Breast epithelium (tissue), 3 donors: Measurements from ENCODE around the gene PPP2R2D.

Experiments
- POLR2A ChIP-seq: fragments of 450-650 bp; IDR thresholded peaks from one replicate; pipeline ENCODE4 v1.6.1; 2016; ENCODE audit warnings: antibody characterized with exemption, mild to moderate bottlenecking, moderate library complexity
- POLR2AphosphoS5 ChIP-seq, 3 donors: sonication (generic); formaldehyde crosslinking; IDR thresholded peaks; one replicate each; pipeline ENCODE4 v1.6.1; 2017; ENCODE audit warnings: antibody characterized with exemption in 3 of 3
- TF ChIP-seq, protein P1 (sequence below), 3 donors: fragments of 450-650 bp; IDR thresholded peaks; one replicate each; pipeline ENCODE4 v1.5.1; 2016 to 2017; ENCODE audit warnings: antibody characterized with exemption in 3 of 3, mild to moderate bottlenecking in 3 of 3, moderate library complexity in 3 of 3

DNA sequence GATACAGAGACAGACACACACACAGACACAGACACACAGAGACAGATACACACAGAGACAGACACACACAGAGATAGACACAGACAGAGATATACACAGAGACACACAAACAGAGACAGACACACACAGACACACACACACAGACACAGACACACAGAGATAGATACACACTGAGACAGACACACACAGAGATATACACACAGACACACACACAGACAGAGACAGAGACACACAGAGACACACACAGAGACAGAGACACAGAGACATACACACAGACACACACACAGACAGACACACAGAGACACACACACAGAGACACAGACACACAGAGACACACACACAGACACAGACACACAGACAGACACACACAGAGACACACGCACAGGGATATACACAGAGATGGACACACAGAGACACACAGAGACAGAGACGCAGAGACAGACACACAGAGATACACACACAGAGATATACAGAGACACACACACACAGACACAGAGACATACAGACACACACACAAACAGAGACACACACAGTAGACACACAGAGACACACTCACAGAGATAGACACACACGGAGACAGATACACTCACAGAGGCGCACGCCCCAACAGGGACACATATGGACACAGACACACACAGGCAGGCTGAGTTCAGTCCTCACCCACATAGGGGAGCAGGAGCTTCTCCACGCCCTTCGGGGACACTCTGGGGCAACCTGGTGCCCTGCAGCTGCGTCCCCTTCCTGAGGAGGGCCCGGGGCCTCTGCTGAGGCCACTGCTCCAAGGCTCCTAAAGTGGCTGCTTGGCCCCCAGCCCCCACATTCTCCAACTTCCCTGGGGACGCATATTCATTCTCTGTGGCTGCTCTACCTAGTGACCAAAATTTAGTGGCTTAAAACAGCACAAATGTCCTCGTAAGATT, 10.3 kb upstream of the PPP2R2D start:
- TF ChIP-seq POLR2A: no peak
- TF ChIP-seq, protein P1, sequence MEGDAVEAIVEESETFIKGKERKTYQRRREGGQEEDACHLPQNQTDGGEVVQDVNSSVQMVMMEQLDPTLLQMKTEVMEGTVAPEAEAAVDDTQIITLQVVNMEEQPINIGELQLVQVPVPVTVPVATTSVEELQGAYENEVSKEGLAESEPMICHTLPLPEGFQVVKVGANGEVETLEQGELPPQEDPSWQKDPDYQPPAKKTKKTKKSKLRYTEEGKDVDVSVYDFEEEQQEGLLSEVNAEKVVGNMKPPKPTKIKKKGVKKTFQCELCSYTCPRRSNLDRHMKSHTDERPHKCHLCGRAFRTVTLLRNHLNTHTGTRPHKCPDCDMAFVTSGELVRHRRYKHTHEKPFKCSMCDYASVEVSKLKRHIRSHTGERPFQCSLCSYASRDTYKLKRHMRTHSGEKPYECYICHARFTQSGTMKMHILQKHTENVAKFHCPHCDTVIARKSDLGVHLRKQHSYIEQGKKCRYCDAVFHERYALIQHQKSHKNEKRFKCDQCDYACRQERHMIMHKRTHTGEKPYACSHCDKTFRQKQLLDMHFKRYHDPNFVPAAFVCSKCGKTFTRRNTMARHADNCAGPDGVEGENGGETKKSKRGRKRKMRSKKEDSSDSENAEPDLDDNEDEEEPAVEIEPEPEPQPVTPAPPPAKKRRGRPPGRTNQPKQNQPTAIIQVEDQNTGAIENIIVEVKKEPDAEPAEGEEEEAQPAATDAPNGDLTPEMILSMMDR (IDR thresholded peaks at IDR 0.05): no peak
- TF ChIP-seq POLR2AphosphoS5 (IDR thresholded peaks at IDR 0.05): no peak
